Fibroblast of lung (primary cell): Measurements from ENCODE around the gene MYO3B. TPM values are rescaled to one million over a fixed set of nuclear protein-coding genes. Genes with fewer than 3 reads are reported as not detected.

Source experiments
- DNase-seq, 2 donors: peaks; one replicate each; pipeline versions ENCODE4 v3.0.0 to v3.0.0-alpha.2; 2010; ENCODE audit warnings: low read depth in 2 of 2
- H2AFZ ChIP-seq: 2 replicates; pipeline ENCODE4 v1.5.1; 2012; ENCODE audit warnings: low read length, control low read depth, inconsistent platforms
- H3K27ac ChIP-seq: 2 replicates; pipeline ENCODE4 v1.5.1; 2011; ENCODE audit warnings: low read length, control low read depth; ENCODE audit not compliant: insufficient read depth
- H3K27me3 ChIP-seq: 2 replicates; pipeline ENCODE4 v1.5.1; 2011; ENCODE audit warnings: mild to moderate bottlenecking, low read length; ENCODE audit not compliant: control insufficient read depth, insufficient read depth
- H3K36me3 ChIP-seq: 2 replicates; pipeline ENCODE4 v1.5.1; 2011; ENCODE audit warnings: low read length; ENCODE audit not compliant: control insufficient read depth, insufficient read depth
- H3K4me1 ChIP-seq: 2 replicates; pipeline ENCODE4 v1.5.1; 2011; ENCODE audit warnings: low read length; ENCODE audit not compliant: control insufficient read depth, insufficient read depth; ENCODE audit errors: extremely low read depth
- H3K4me2 ChIP-seq: 2 replicates; pipeline ENCODE4 v1.5.1; 2011; ENCODE audit warnings: low read length, control low read depth; ENCODE audit not compliant: insufficient read depth; ENCODE audit errors: extremely low read depth
- H3K4me3 ChIP-seq, 4 experiments: fragments of 200-600 bp in 1 of 4; sonication (generic) in 1 of 4; replicated peaks in 1 of 4; 2 replicates each; pipeline ENCODE4 v1.5.1; 2011 to 2016; ENCODE audit warnings: low read length in 4 of 4, low read depth in 3 of 4, mild to moderate bottlenecking in 3 of 4, control low read depth in 2 of 4, inconsistent platforms in 1 of 4, mixed read lengths in 1 of 4; ENCODE audit not compliant: insufficient read depth in 1 of 4; ENCODE audit errors: control extremely low read depth in 1 of 4
- H3K79me2 ChIP-seq: 2 replicates; pipeline ENCODE4 v1.5.1; 2012; ENCODE audit warnings: mild to moderate bottlenecking, low read length, inconsistent platforms; ENCODE audit not compliant: control insufficient read depth, insufficient read depth
- H3K9ac ChIP-seq: 2 replicates; pipeline ENCODE4 v1.5.1; 2011; ENCODE audit warnings: mild to moderate bottlenecking, low read length, control low read depth; ENCODE audit not compliant: insufficient read depth
- H3K9me3 ChIP-seq: 2 replicates; pipeline ENCODE4 v1.5.1; 2012; ENCODE audit warnings: low read depth, low read length; ENCODE audit not compliant: control insufficient read depth, insufficient read depth
- H4K20me1 ChIP-seq: 2 replicates; pipeline ENCODE4 v1.5.1; 2011; ENCODE audit warnings: low read length; ENCODE audit not compliant: control insufficient read depth, insufficient read depth; ENCODE audit errors: extremely low read depth
- EZH2 ChIP-seq: IDR thresholded peaks from 2 replicates; pipeline ENCODE4 v1.5.1; 2012; ENCODE audit warnings: low read length, control low read depth, mild to moderate bottlenecking; ENCODE audit errors: missing control alignments
- polyA plus RNA-seq, 2 donors: library from polyadenylated mRNA; depleted of rRNA in 1 of 2; stranded (reverse) in 1 of 2; unstranded in 1 of 2; fragments of >200 nt; gene quantifications; 2 replicates each; pipeline ENCODE4 v1.2.1, GENCODE V29; 2011 to 2012; ENCODE audit warnings: missing spikeins in 1 of 2
- total RNA-seq: library from RNA; depleted of rRNA; stranded (reverse); fragments of >200 nt; gene quantifications from 2 replicates; pipeline ENCODE4 v1.2.1, GENCODE V29; 2014
- TF ChIP-seq, protein P1 (sequence below), 2 donors: IDR thresholded peaks in 1 of 2; conservative IDR thresholded peaks in 1 of 2; 1 replicate in 1 of 2; 2 replicates in 1 of 2; pipeline ENCODE4 v1.5.1; 2011 to 2012; ENCODE audit warnings: low read length in 2 of 2, control low read depth in 1 of 2, inconsistent platforms in 1 of 2, low read depth in 1 of 2, mild to moderate bottlenecking in 1 of 2

Gene MYO3B
- total and polyA plus RNA-seq, 2 donors (not counting 1 experiment from before 2014, with no cell fraction given) = 0.06 to 0.50 TPM

DNA sequence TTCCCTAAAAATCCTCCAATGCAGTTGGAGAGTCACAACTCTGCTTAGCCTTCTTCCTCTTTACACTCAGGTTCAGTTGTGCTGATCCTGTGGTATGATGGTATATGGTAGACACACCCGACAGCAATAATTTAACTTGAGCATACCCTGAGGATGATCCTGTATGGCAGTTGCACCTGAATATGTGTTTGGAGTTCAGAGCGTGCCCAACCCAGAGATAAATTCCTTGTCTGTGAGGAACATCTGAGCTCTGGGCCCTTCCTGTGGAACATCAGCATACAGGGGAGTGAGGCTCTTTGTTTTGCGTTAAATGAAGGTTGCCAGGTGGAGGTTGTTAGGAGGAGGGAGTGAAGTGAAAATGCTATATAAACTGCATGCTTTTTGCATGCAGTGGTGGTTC is 187.7 kb downstream of the MYO3B start:
- H3K4me1 ChIP-seq = no peaks in the 10 kb centered on the region
- no peaks in the 10 kb centered on the region for H3K36me3 ChIP-seq
- TF ChIP-seq EZH2 = no peak
- TF ChIP-seq, protein P1, sequence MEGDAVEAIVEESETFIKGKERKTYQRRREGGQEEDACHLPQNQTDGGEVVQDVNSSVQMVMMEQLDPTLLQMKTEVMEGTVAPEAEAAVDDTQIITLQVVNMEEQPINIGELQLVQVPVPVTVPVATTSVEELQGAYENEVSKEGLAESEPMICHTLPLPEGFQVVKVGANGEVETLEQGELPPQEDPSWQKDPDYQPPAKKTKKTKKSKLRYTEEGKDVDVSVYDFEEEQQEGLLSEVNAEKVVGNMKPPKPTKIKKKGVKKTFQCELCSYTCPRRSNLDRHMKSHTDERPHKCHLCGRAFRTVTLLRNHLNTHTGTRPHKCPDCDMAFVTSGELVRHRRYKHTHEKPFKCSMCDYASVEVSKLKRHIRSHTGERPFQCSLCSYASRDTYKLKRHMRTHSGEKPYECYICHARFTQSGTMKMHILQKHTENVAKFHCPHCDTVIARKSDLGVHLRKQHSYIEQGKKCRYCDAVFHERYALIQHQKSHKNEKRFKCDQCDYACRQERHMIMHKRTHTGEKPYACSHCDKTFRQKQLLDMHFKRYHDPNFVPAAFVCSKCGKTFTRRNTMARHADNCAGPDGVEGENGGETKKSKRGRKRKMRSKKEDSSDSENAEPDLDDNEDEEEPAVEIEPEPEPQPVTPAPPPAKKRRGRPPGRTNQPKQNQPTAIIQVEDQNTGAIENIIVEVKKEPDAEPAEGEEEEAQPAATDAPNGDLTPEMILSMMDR (conservative IDR thresholded peaks at IDR 0.05 in 1 of 2, IDR thresholded peaks at IDR 0.05 in 1 of 2; ENCODE audit: low read depth in 1 of 2, low read length in 2 of 2) = no peak
- H3K9ac ChIP-seq = no peak overlapping the region
- H3K27ac ChIP-seq = no peak overlapping the region
- H3K27me3 ChIP-seq = no peaks in the 10 kb centered on the region
- H4K20me1 ChIP-seq = no peaks in the 10 kb centered on the region
- H2AFZ ChIP-seq = no peak overlapping the region
- H3K79me2 ChIP-seq = no peaks in the 10 kb centered on the region
- DNase-seq = no peak
- H3K4me2 ChIP-seq = no peak overlapping the region
- H3K9me3 ChIP-seq = no peaks in the 10 kb centered on the region
- no peak overlapping the region for H3K4me3 ChIP-seq

DNA sequence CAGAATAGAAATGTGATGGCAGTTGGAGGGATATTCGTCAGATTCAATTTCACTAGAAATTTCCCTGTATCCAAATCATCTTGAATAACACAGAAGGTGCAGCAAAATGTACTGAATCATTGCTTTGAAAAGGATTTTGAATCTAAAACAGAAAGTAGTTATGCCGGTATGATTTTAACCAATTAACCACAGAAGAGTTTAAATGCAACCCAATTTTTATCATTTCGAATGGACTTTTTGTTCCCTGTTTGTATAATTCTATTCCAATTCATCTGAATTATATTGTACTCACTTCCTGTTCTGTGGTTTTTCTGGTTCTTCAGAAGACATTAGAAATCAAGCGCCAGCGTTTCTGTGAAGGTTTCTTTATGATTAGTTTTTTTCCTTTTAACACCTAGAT is 190.4 kb downstream of the MYO3B start:
- no peaks in the 10 kb centered on the region for H3K36me3 ChIP-seq
- H3K27me3 ChIP-seq = no peaks in the 10 kb centered on the region
- no peak overlapping the region for H3K9ac ChIP-seq
- no peak overlapping the region for H3K4me3 ChIP-seq
- H3K27ac ChIP-seq = no peak overlapping the region
- H3K4me2 ChIP-seq = no peak overlapping the region
- no peaks in the 10 kb centered on the region for H3K4me1 ChIP-seq
- no peaks in the 10 kb centered on the region for H3K79me2 ChIP-seq
- H2AFZ ChIP-seq = no peak overlapping the region
- H3K9me3 ChIP-seq = no peaks in the 10 kb centered on the region
- H4K20me1 ChIP-seq = no peaks in the 10 kb centered on the region
- DNase-seq = no peak
- TF ChIP-seq, protein P1 (conservative IDR thresholded peaks at IDR 0.05 in 1 of 2, IDR thresholded peaks at IDR 0.05 in 1 of 2; ENCODE audit: low read depth in 1 of 2, low read length in 2 of 2) = no peak
- TF ChIP-seq EZH2 = no peak

DNA sequence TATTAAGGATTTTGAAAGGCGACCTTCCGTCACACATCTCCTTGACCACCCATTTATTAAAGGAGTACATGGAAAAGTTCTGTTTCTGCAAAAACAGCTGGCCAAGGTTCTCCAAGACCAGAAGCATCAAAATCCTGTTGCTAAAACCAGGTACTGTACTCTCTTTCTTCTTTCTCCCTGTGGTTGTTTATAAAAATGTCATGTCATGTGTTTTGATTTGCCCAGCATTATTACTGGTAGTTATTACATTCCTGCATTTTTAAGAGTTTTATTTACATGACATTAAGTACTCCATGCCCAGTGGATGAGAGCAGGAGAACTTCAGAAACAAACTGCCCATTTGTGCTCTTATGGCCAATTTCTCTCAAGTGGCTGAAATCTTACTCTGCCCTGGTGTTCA is 191.3 kb downstream of the MYO3B start:
- no peaks in the 10 kb centered on the region for H3K36me3 ChIP-seq
- no peaks in the 10 kb centered on the region for H4K20me1 ChIP-seq
- TF ChIP-seq EZH2 = no peak
- TF ChIP-seq, protein P1 (conservative IDR thresholded peaks at IDR 0.05 in 1 of 2, IDR thresholded peaks at IDR 0.05 in 1 of 2; ENCODE audit: low read depth in 1 of 2, low read length in 2 of 2) = no peak
- H3K79me2 ChIP-seq = no peaks in the 10 kb centered on the region
- no peak overlapping the region for H3K9ac ChIP-seq
- no peak for DNase-seq
- no peaks in the 10 kb centered on the region for H3K27me3 ChIP-seq
- H3K4me2 ChIP-seq = no peak overlapping the region
- no peak overlapping the region for H3K4me3 ChIP-seq
- H3K9me3 ChIP-seq = no peaks in the 10 kb centered on the region
- no peaks in the 10 kb centered on the region for H3K4me1 ChIP-seq
- H2AFZ ChIP-seq = no peak overlapping the region
- H3K27ac ChIP-seq = no peak overlapping the region
